Activated CD4-positive, alpha-beta T cell treated with anti-CD3 and anti-CD28 coated beads, Interleukin-2, Interleukin-6, amounts not matched to agents 100 ng/mL and 50 ng/mL, durations not matched to agents 16 hours and 8 hours (primary cell): Measurements from ENCODE around the gene WDR88.
"Not testable (repeated sequence)": the region's sequence is repeated elsewhere in the genome, so short reads cannot be mapped to it uniquely, and the experiment has no call there.

Experiments used
- DNase-seq: peaks from one replicate; pipeline ENCODE4 v3.0.0-alpha.2; 2020

The WDR88 gene

GRCh38 chr19:33214596-33214995 is 82.7 kb downstream of the WDR88 start:
- DNase-seq: no peak

GRCh38 chr19:33215438-33216197 is 83.7 kb downstream of the WDR88 start:
- no peak for DNase-seq

- no peak for DNase-seq
These were observed 84.4 kb downstream of the WDR88 start for GRCh38 chr19:33216198-33216830.

GRCh38 chr19:33217881-33218280 is 86.0 kb downstream of the WDR88 start:
- no peak for DNase-seq

- DNase-seq: no peak
These were observed 87.4 kb downstream of the WDR88 start for GRCh38 chr19:33219261-33219815.

GRCh38 chr19:33220115-33220514 is 88.2 kb downstream of the WDR88 start:
- no peak for DNase-seq

- no peak for DNase-seq
These were observed 88.8 kb downstream of the WDR88 start for GRCh38 chr19:33220735-33221134.

- no peak for DNase-seq
These were observed 89.7 kb downstream of the WDR88 start for GRCh38 chr19:33221638-33222037.

GRCh38 chr19:33222255-33222654 is 90.3 kb downstream of the WDR88 start:
- not testable (repeated sequence) for DNase-seq

GRCh38 chr19:33224694-33225457 is 93.0 kb downstream of the WDR88 start:
- no peak for DNase-seq
